ENCODE data around the gene PTPN6. TPM values are rescaled to one million over a fixed set of nuclear protein-coding genes. Genes with fewer than 3 reads are reported as not detected.

The PTPN6 gene
- total RNA-seq, 1 experiment from 2014 or later, result 47.7 TPM

DNA sequence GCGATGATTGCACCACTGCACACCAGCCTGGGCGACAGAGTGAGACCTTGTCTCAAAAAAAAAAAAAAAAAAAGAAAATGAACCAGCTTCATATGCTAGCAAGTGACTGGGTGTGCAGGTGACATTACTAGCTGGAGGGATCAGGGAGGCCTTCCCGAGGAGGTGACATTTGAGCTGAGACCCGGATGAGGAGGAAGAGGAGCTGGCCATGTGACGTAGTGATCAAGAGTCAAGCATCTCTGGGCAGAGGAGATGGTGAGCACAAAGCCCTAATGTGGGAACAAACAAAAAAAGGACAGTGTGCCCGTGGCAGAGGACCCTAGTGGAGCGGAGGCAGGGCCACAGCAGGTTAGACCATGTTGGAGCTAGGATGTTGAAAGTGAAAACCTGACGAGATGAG is 3.5 kb upstream of the PTPN6 start (continued):
- TF ChIP-seq SP1 (IDR thresholded peaks at IDR 0.05; ENCODE audit: low read depth), result no peak

GRCh38 chr12:6948873-6949594 is 2.1 kb upstream of the PTPN6 start:
- intact Hi-C loops (cut with micrococcal nuclease), result loop anchor here (5.0 to 10.0 kb wide), 2 partner anchors 96 to 688 kb away; no protein-coding TSS in a partner anchor
- DNase-seq (ENCODE audit: low read depth, low spot score) (no peak), ATAC-seq (no peak)
- H3K27ac ChIP-seq (ENCODE audit: low read depth, low read length), result no peak overlapping the region
- no peaks in the 10 kb centered on the region for H3K27me3 ChIP-seq (ENCODE audit: insufficient read depth, low read length)
- H4K20me1 ChIP-seq (ENCODE audit: insufficient read depth), result no peaks in the 10 kb centered on the region
- no peak overlapping the region for H3K4me3 ChIP-seq (replicated peaks in 1 of 2; ENCODE audit: low read depth in 1 of 2, low read length in 2 of 2)
- no peak overlapping the region for H2AFZ ChIP-seq (ENCODE audit: low read depth, low read length, poor library complexity, severe bottlenecking)
- H3K79me2 ChIP-seq (ENCODE audit: insufficient read depth, low read length), result peaks cover 16% of the 10 kb centered on the region
- TF ChIP-seq SP1 (IDR thresholded peaks at IDR 0.05; ENCODE audit: low read depth) (no peak), EZH2phosphoT487 (IDR thresholded peaks at IDR 0.05; ENCODE audit: borderline replicate concordance) (no peak)
- TF ChIP-seq, protein P1, sequence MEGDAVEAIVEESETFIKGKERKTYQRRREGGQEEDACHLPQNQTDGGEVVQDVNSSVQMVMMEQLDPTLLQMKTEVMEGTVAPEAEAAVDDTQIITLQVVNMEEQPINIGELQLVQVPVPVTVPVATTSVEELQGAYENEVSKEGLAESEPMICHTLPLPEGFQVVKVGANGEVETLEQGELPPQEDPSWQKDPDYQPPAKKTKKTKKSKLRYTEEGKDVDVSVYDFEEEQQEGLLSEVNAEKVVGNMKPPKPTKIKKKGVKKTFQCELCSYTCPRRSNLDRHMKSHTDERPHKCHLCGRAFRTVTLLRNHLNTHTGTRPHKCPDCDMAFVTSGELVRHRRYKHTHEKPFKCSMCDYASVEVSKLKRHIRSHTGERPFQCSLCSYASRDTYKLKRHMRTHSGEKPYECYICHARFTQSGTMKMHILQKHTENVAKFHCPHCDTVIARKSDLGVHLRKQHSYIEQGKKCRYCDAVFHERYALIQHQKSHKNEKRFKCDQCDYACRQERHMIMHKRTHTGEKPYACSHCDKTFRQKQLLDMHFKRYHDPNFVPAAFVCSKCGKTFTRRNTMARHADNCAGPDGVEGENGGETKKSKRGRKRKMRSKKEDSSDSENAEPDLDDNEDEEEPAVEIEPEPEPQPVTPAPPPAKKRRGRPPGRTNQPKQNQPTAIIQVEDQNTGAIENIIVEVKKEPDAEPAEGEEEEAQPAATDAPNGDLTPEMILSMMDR (IDR thresholded peaks at IDR 0.05 in 2 of 3, conservative IDR thresholded peaks at IDR 0.05 in 1 of 3; ENCODE audit: borderline replicate concordance in 1 of 3, insufficient read depth in 1 of 3, low read depth in 2 of 3, low read length in 2 of 3), result peak in 2 of 3 experiments; percentile 31 to 36; a peak in 4 of 6 replicates
- BruUV-seq (replicated peaks), result no TSS peak
- H3K9me3 ChIP-seq (ENCODE audit: control insufficient read depth in 1 of 2, insufficient read depth in 1 of 2, low read depth in 1 of 2, low read length in 2 of 2), result no peaks in the 10 kb centered on the region
- RAD21 ChIA-PET (ENCODE audit: low non-redundant PET in 1 of 2, low total read pairs in 2 of 2, uncharacterized antibody in 2 of 2, unreplicated experiment in 2 of 2), result no interaction called here
- CTCF ChIA-PET, result interaction anchor here (1.0 kb wide), 1 partner anchor 16 kb away, joined by 3 read pairs; no protein-coding TSS in a partner anchor
- peaks cover 24 to 51% of the 10 kb centered on the region in 2 experiments for H3K4me1 ChIP-seq (ENCODE audit: control insufficient read depth in 1 of 2, insufficient read depth in 2 of 2, low read length in 2 of 2)
- H3K9me2 ChIP-seq (ENCODE audit: insufficient read depth), result no peaks in the 10 kb centered on the region
- POLR2A ChIA-PET, result interaction anchor here (7.7 kb wide), 1 partner anchor 13 kb away, joined by 269 read pairs; no protein-coding TSS in a partner anchor
- H3K4me2 ChIP-seq (ENCODE audit: low read length), result no peak overlapping the region
- no peak overlapping the region; the same call in 1 of the 2 replicates for H3K9ac ChIP-seq (ENCODE audit: low read length)
- H3K36me3 ChIP-seq (ENCODE audit: control insufficient read depth in 1 of 2, insufficient read depth in 2 of 2, low read length in 2 of 2), result no peaks in the 10 kb centered on the region

All from HCT116 (cell line).